Parathyroid adenoma (tissue), 2 donors: ENCODE results near the gene SLC2A13.
A peak's percentile ranks its signal among the peaks of the same experiment; 100 is the strongest.

ENCODE experiments used
- H2AFZ ChIP-seq: fragments of 300-600 bp; sonication (generic); one replicate; pipeline ENCODE4 v1.7.0; 2017; ENCODE audit warnings: antibody characterized with exemption, mild to moderate bottlenecking
- H3K27ac ChIP-seq: fragments of 300-600 bp; sonication (generic); one replicate; pipeline ENCODE4 v1.7.0; 2017
- H3K27me3 ChIP-seq: fragments of 300-600 bp; sonication (generic); one replicate; pipeline ENCODE4 v1.7.0; 2017; ENCODE audit warnings: low read length; ENCODE audit not compliant: control insufficient read depth, insufficient read depth
- H3K36me3 ChIP-seq: fragments of 300-600 bp; sonication (generic); one replicate; pipeline ENCODE4 v1.7.0; 2017; ENCODE audit warnings: low read length; ENCODE audit not compliant: control insufficient read depth, insufficient read depth
- H3K4me1 ChIP-seq: fragments of 300-600 bp; sonication (generic); one replicate; pipeline ENCODE4 v1.7.0; 2017; ENCODE audit warnings: control low read depth
- H3K4me2 ChIP-seq: fragments of 300-600 bp; sonication (generic); one replicate; pipeline ENCODE4 v1.7.0; 2017; ENCODE audit warnings: low read length
- H3K4me3 ChIP-seq: fragments of 300-600 bp; sonication (generic); one replicate; pipeline ENCODE4 v1.7.0; 2017; ENCODE audit warnings: low read depth, low read length
- H3K79me2 ChIP-seq: fragments of 300-600 bp; sonication (generic); one replicate; pipeline ENCODE4 v1.7.0; 2017; ENCODE audit warnings: control low read depth
- H3K9ac ChIP-seq: fragments of 300-600 bp; sonication (generic); one replicate; pipeline ENCODE4 v1.7.0; 2017; ENCODE audit warnings: mild to moderate bottlenecking
- H3K9me3 ChIP-seq: fragments of 300-600 bp; sonication (generic); one replicate; pipeline ENCODE4 v1.7.0; 2017; ENCODE audit warnings: low read length; ENCODE audit not compliant: control insufficient read depth
- CTCF ChIP-seq: fragments of 300-600 bp; sonication (generic); IDR thresholded peaks from one replicate; pipeline ENCODE4 v1.7.0; 2017; ENCODE audit warnings: antibody characterized with exemption, mild to moderate bottlenecking
- donor health status: primary hyperparathyroidism.

SLC2A13 gene

GRCh38 chr12:40122842-40123241 is 17.0 kb upstream of the SLC2A13 start:
- H3K4me3 ChIP-seq, result no peak overlapping the region
- H3K4me2 ChIP-seq, result no peak overlapping the region
- no peak overlapping the region for H3K9ac ChIP-seq
- H3K27me3 ChIP-seq, result no peaks in the 10 kb centered on the region
- H3K9me3 ChIP-seq, result no peaks in the 10 kb centered on the region
- peaks cover 7% of the 10 kb centered on the region for H3K4me1 ChIP-seq
- no peak for TF ChIP-seq CTCF
- H2AFZ ChIP-seq, result no peak overlapping the region
- H3K27ac ChIP-seq, result no peak overlapping the region
- H3K36me3 ChIP-seq, result no peaks in the 10 kb centered on the region
- H3K79me2 ChIP-seq, result no peaks in the 10 kb centered on the region

GRCh38 chr12:40117818-40118217 is 11.9 kb upstream of the SLC2A13 start:
- H2AFZ ChIP-seq, result no peak overlapping the region
- peaks cover 6% of the 10 kb centered on the region for H3K4me1 ChIP-seq
- H3K4me2 ChIP-seq, result no peak overlapping the region
- no peaks in the 10 kb centered on the region for H3K79me2 ChIP-seq
- no peaks in the 10 kb centered on the region for H3K36me3 ChIP-seq
- no peak overlapping the region for H3K27ac ChIP-seq
- no peak overlapping the region for H3K4me3 ChIP-seq
- no peaks in the 10 kb centered on the region for H3K27me3 ChIP-seq
- no peak overlapping the region for H3K9ac ChIP-seq
- no peaks in the 10 kb centered on the region for H3K9me3 ChIP-seq
- TF ChIP-seq CTCF, result no peak

DNA sequence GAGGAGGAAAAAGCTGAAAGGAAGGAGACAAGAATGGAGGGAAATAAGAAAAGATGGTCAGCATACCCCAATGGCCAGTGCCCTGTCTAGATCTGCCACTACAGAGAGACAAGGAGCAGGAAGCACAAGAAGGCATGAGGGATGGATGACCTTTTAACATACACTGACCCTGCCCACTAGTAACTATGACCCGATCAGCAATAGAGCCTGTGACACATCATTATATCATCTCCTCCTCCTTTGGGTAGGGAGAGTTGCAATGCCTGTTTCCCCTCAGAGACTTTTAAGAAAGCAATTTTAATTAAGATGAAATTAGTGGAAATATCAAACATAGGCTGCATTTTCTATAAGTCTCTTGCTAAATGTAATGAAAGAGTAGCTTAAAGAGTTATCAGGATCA is 4.7 kb upstream of the SLC2A13 start:
- no peak overlapping the region for H3K4me3 ChIP-seq
- no peak for TF ChIP-seq CTCF
- H3K4me1 ChIP-seq, result peaks cover 12% of the 10 kb centered on the region
- no peaks in the 10 kb centered on the region for H3K36me3 ChIP-seq
- no peak overlapping the region for H3K27ac ChIP-seq
- no peaks in the 10 kb centered on the region for H3K27me3 ChIP-seq
- H2AFZ ChIP-seq, result no peak overlapping the region
- H3K79me2 ChIP-seq, result no peaks in the 10 kb centered on the region
- H3K9ac ChIP-seq, result no peak overlapping the region
- no peaks in the 10 kb centered on the region for H3K9me3 ChIP-seq
- no peak overlapping the region for H3K4me2 ChIP-seq

DNA sequence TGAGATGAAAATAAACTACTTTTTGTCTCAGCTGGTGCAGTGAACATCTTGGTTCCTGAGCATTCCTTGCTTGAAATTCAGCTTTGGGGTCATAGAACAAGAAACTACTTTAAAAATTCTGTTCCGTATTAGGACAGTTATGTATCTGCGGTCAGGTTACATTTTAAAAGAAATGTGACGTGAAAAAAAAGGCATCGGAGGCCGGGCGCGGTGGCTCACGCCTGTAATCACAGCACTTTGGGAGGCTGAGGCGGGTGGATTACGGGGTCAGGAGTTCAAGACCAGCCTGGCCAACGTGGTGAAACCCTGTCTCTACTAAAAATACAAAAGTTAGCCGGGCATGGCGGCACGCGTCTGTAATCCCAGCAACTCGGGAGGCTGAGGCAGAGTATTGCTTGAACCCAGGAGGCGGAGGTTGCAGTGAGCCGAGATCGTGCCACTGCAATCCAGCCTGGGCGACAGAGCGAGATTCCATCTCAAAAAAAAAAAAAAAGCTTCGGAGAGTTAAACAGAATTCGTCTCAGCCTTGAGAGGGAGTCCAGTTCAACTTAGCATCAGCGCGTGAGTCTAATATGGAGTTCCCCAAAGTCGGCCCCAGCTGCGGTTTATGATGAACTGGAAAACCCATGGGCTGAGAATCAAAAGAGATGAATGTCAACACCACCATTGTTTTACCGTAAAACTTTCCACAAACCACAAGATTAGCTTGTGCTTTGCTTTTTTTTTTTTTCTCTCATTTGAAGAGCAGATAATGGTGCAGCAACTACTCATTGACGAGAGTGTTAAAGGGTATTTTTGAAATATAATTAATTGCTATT is 2.1 kb upstream of the SLC2A13 start:
- Histone ChIP-seq H2AFZ (peak overlapping the region; percentile 73), H3K79me2 (peaks cover 14% of the 10 kb centered on the region), H3K4me3 (peak overlapping the region; percentile 45), H3K4me1 (peaks cover 6% of the 10 kb centered on the region), H3K4me2 (no peak overlapping the region), H3K27ac (peak overlapping the region; percentile 81), H3K36me3 (no peaks in the 10 kb centered on the region), H3K9ac (no peak overlapping the region), H3K27me3 (no peaks in the 10 kb centered on the region), H3K9me3 (no peaks in the 10 kb centered on the region)
- no peak for TF ChIP-seq CTCF
